HG03066 (cell line): ENCODE results near the gene GNPTG.

Experiments used
- ATAC-seq: cut with Tn5 transposase; IDR thresholded peaks from one replicate; pipeline ENCODE4 v1.9.1; 2021; ENCODE audit warnings: low read depth; ENCODE audit not compliant: unreplicated experiment

GNPTG gene

GRCh38 chr16:1351582-1352362 is at the start of gene GNPTG, which contains the start of gene TSR3:
Gene GNPTG, plus strand, starts transcription at chr16:1351931. Its CDS starts 35 bp downstream, at chr16:1351966.
Gene TSR3, minus strand, starts transcription at chr16:1351878. Its CDS starts 74 bp downstream, at chr16:1351804.
- ATAC-seq, result peak; percentile 79

- no peak for ATAC-seq
Observed at GRCh38 chr16:1305823-1306222, 45.9 kb upstream of the GNPTG start.

- ATAC-seq, result no peak
Observed at GRCh38 chr16:1306334-1306733, 45.4 kb upstream of the GNPTG start.

GRCh38 chr16:1308036-1308976 is 43.4 kb upstream of the GNPTG start:
- no peak for ATAC-seq

GRCh38 chr16:1308977-1309885 is 42.5 kb upstream of the GNPTG start, which contains the start of gene UBE2I:
Gene UBE2I, plus strand, starts transcription at chr16:1309636. Its CDS starts 4,395 bp downstream, at chr16:1314031.
- peak; percentile 46 for ATAC-seq

GRCh38 chr16:1309888-1310831 is 41.6 kb upstream of the GNPTG start:
- ATAC-seq, result peak; percentile 8

GRCh38 chr16:1310832-1311200 is 40.9 kb upstream of the GNPTG start:
- ATAC-seq, result no peak

- ATAC-seq, result no peak
Observed at GRCh38 chr16:1311212-1311737, 40.5 kb upstream of the GNPTG start.

- ATAC-seq, result no peak
Observed at GRCh38 chr16:1311738-1312466, 39.8 kb upstream of the GNPTG start.

- ATAC-seq, result no peak
Observed at GRCh38 chr16:1312467-1312816, 39.3 kb upstream of the GNPTG start.

- no peak for ATAC-seq
Observed at GRCh38 chr16:1312903-1313302, 38.8 kb upstream of the GNPTG start.

GRCh38 chr16:1313721-1314369 is 37.9 kb upstream of the GNPTG start:
- no peak for ATAC-seq

- ATAC-seq, result no peak
Observed at GRCh38 chr16:1314399-1315068, 37.2 kb upstream of the GNPTG start.

GRCh38 chr16:1315081-1316032 is 36.4 kb upstream of the GNPTG start:
- no peak for ATAC-seq

GRCh38 chr16:1316033-1316405 is 35.7 kb upstream of the GNPTG start:
- no peak for ATAC-seq
